H1 (cell line): ENCODE measurements around the gene PAGE2B. TPM values are rescaled to one million over a fixed set of nuclear protein-coding genes. Genes with fewer than 3 reads are reported as not detected.

ENCODE experiments used
- CTCF ChIA-PET: fragments of 300-600 bp; sonication (Branson Sonifier 250); formaldehyde crosslinking; loops from one replicate; lab custom pipeline; 2021; ENCODE audit not compliant: partially characterized antibody; lab: Charles Lee
- POLR2A ChIA-PET: fragments of 300-600 bp; sonication (Branson Sonifier 250); formaldehyde crosslinking; loops from one replicate; lab custom pipeline; 2021; ENCODE audit warnings: inconsistent platforms; ENCODE audit not compliant: partially characterized antibody; lab: Charles Lee
- DNase-seq, 2 experiments: peaks; one replicate each; pipeline versions ENCODE4 v3.0.0 to v3.0.0-alpha.2; 2010 to 2022; ENCODE audit warnings: low spot score in 2 of 2, low read depth in 1 of 2, mixed read lengths in 1 of 2
- FAIRE-seq: peaks from 2 replicates; lab custom pipeline; 2011; peaks lifted over from hg19 to GRCh38; lab: Jason Lieb, UNC
- H2AFZ ChIP-seq: 2 replicates; pipeline ENCODE4 v1.8.1; 2012; ENCODE audit warnings: low read length, inconsistent platforms
- H2AK5ac ChIP-seq: 2 replicates; pipeline ENCODE4 v1.6.1; 2013; ENCODE audit warnings: low read depth, low read length
- H2BK120ac ChIP-seq: replicated peaks from 2 replicates; pipeline ENCODE3; 2013; ENCODE audit warnings: low read depth, low read length, inconsistent platforms
- H2BK12ac ChIP-seq: 2 replicates; pipeline ENCODE4 v1.6.1; 2013; ENCODE audit warnings: low read depth, low read length
- H2BK15ac ChIP-seq: 2 replicates; pipeline ENCODE4 v1.6.1; 2013; ENCODE audit warnings: low read length
- H2BK20ac ChIP-seq: 2 replicates; pipeline ENCODE4 v1.6.1; 2013; ENCODE audit warnings: low read length
- H2BK5ac ChIP-seq: 2 replicates; pipeline ENCODE4 v1.6.1; 2013; ENCODE audit warnings: low read depth, low read length
- H3K14ac ChIP-seq: 2 replicates; pipeline ENCODE4 v1.6.1; 2013; ENCODE audit warnings: inconsistent platforms; ENCODE audit not compliant: insufficient read length
- H3K18ac ChIP-seq: 2 replicates; pipeline ENCODE4 v1.6.1; 2013; ENCODE audit warnings: low read length; ENCODE audit errors: extremely low read depth
- H3K23ac ChIP-seq: 2 replicates; pipeline ENCODE4 v1.6.1; 2013; ENCODE audit warnings: inconsistent platforms; ENCODE audit not compliant: insufficient read length
- H3K23me2 ChIP-seq: 2 replicates; pipeline ENCODE4 v1.6.1; 2013; ENCODE audit warnings: low read depth, low read length
- H3K27ac ChIP-seq: 2 replicates; pipeline ENCODE4 v1.6.1; 2011; ENCODE audit warnings: low read depth, low read length, inconsistent platforms
- H3K27me3 ChIP-seq, 4 experiments: replicated peaks in 1 of 4; 1 replicate in 1 of 4; 2 replicates in 3 of 4; pipeline versions ENCODE4 v1.6.1 to v1.8.1; 2011 to 2013; ENCODE audit warnings: low read length in 3 of 4, mild to moderate bottlenecking in 3 of 4, inconsistent platforms in 2 of 4, mixed read lengths in 2 of 4, moderate library complexity in 1 of 4; ENCODE audit not compliant: control insufficient read depth in 3 of 4, insufficient read depth in 3 of 4; ENCODE audit errors: extremely low read depth in 1 of 4
- H3K36me3 ChIP-seq, 4 experiments: 2 replicates each; pipeline versions ENCODE4 v1.6.1 to v1.8.1; 2011 to 2013; ENCODE audit warnings: mild to moderate bottlenecking in 4 of 4, low read length in 3 of 4, moderate library complexity in 2 of 4, control low read depth in 1 of 4, inconsistent platforms in 1 of 4; ENCODE audit not compliant: insufficient read depth in 4 of 4, control insufficient read depth in 2 of 4
- H3K4ac ChIP-seq: replicated peaks from 2 replicates; pipeline ENCODE3; 2013; ENCODE audit warnings: low read length, low read depth, mixed read lengths, inconsistent platforms; ENCODE audit not compliant: insufficient read length
- H3K4me1 ChIP-seq, 4 experiments: replicated peaks in 1 of 4; 1 replicate in 1 of 4; 2 replicates in 3 of 4; pipeline versions ENCODE4 v1.6.1 to v1.8.1; 2011 to 2013; ENCODE audit warnings: low read length in 3 of 4, inconsistent platforms in 2 of 4, mixed read lengths in 1 of 4; ENCODE audit not compliant: insufficient read depth in 4 of 4, control insufficient read depth in 3 of 4
- H3K4me2 ChIP-seq, 2 experiments: 2 replicates each; pipeline versions ENCODE4 v1.6.1 to v1.8.1; 2011 to 2013; ENCODE audit warnings: low read depth in 2 of 2, low read length in 2 of 2, control low read depth in 1 of 2, inconsistent platforms in 1 of 2, mild to moderate bottlenecking in 1 of 2; ENCODE audit not compliant: insufficient read depth in 1 of 2
- H3K4me3 ChIP-seq, 4 experiments: fragments of 200-600, 300-600 bp in 1 of 4; sonication (generic), shearing (Covaris generic), sonication (Bioruptor Twin) in 1 of 4; 2 replicates each; pipeline versions ENCODE4 v1.5.1 to v1.8.1; 2011 to 2016; ENCODE audit warnings: low read length in 4 of 4, low read depth in 3 of 4, control low read depth in 2 of 4, inconsistent platforms in 2 of 4, mild to moderate bottlenecking in 2 of 4, mixed read lengths in 1 of 4, moderate library complexity in 1 of 4; ENCODE audit not compliant: insufficient read depth in 2 of 4; ENCODE audit errors: extremely low read depth in 1 of 4
- H3K56ac ChIP-seq: replicated peaks from 2 replicates; pipeline ENCODE3; 2013; ENCODE audit warnings: low read depth, mild to moderate bottlenecking, mixed read lengths, low read length, inconsistent platforms; ENCODE audit not compliant: insufficient read length
- H3K79me1 ChIP-seq: 2 replicates; pipeline ENCODE4 v1.6.1; 2013; ENCODE audit warnings: low read depth, low read length, control low read depth
- H3K79me2 ChIP-seq, 2 experiments: 2 replicates each; pipeline versions ENCODE4 v1.6.1 to v1.8.1; 2012 to 2013; ENCODE audit warnings: low read length in 2 of 2, mild to moderate bottlenecking in 2 of 2, inconsistent platforms in 1 of 2; ENCODE audit not compliant: insufficient read depth in 2 of 2, control insufficient read depth in 1 of 2
- H3K9ac ChIP-seq, 4 experiments: replicated peaks in 1 of 4; 1 replicate in 1 of 4; 2 replicates in 3 of 4; pipeline versions ENCODE4 v1.6.1 to v1.8.1; 2011 to 2013; ENCODE audit warnings: low read depth in 3 of 4, low read length in 3 of 4, control low read depth in 2 of 4, mild to moderate bottlenecking in 2 of 4, moderate library complexity in 2 of 4, inconsistent platforms in 1 of 4; ENCODE audit errors: extremely low read depth in 1 of 4
- H3K9me3 ChIP-seq, 2 experiments: 2 replicates each; pipeline versions ENCODE4 v1.6.1 to v1.8.1; 2012 to 2013; ENCODE audit warnings: mild to moderate bottlenecking in 2 of 2, moderate library complexity in 2 of 2, control low read depth in 1 of 2, inconsistent platforms in 1 of 2, low read depth in 1 of 2, low read length in 1 of 2, mixed read lengths in 1 of 2; ENCODE audit not compliant: insufficient read depth in 2 of 2
- H4K20me1 ChIP-seq, 2 experiments: replicated peaks in 1 of 2; 2 replicates each; pipeline versions ENCODE3 to v1.8.1; 2011 to 2013; ENCODE audit warnings: inconsistent platforms in 2 of 2, low read length in 2 of 2, mild to moderate bottlenecking in 1 of 2; ENCODE audit not compliant: insufficient read depth in 2 of 2, control insufficient read depth in 1 of 2
- H4K5ac ChIP-seq: 2 replicates; pipeline ENCODE4 v1.6.1; 2013; ENCODE audit warnings: low read length, low read depth, mixed read lengths, inconsistent platforms; ENCODE audit not compliant: insufficient read length
- H4K8ac ChIP-seq: 2 replicates; pipeline ENCODE4 v1.8.0; 2013; ENCODE audit warnings: mild to moderate bottlenecking, moderate library complexity, low read length, inconsistent platforms; ENCODE audit not compliant: insufficient read depth; ENCODE audit errors: extremely low read depth
- H4K91ac ChIP-seq: replicated peaks from 2 replicates; pipeline ENCODE3; 2013; ENCODE audit warnings: low read length, mixed read lengths, inconsistent platforms; ENCODE audit not compliant: insufficient read length
- EGR1 ChIP-seq: IDR thresholded peaks from 2 replicates; pipeline ENCODE4 v1.6.1; 2011; ENCODE audit warnings: low read depth, low read length, borderline replicate concordance
- JUND ChIP-seq: IDR thresholded peaks from 2 replicates; pipeline ENCODE4 v1.6.1; 2011; ENCODE audit warnings: mild to moderate bottlenecking, improper control_type of control experiment, low read length
- SRF ChIP-seq: IDR thresholded peaks from 2 replicates; pipeline ENCODE4 v1.6.1; 2011; ENCODE audit warnings: mild to moderate bottlenecking, low read depth, low read length, moderate library complexity
- WGBS, 2 experiments: shearing (Covaris generic) in 1 of 2; methylation state at CpG; one replicate each; pipeline versions ENCODE4 v1.1.6 to v1.1.7; 2013 to 2015; ENCODE audit warnings: low lambda C conversion rate in 2 of 2, mixed read lengths in 2 of 2, inconsistent platforms in 1 of 2, low coverage in 1 of 2, missing lambda C conversion rate in 1 of 2; ENCODE audit not compliant: insufficient replicate concordance in 2 of 2, insufficient coverage in 1 of 2, insufficient read length in 1 of 2; ENCODE audit errors: extremely low coverage in 1 of 2, missing lambda C conversion rate in 1 of 2; 5-methylcytosine and 5-hydroxymethylcytosine counted together
- polyA plus RNA-seq, 7 experiments: library from polyadenylated mRNA; depleted of rRNA in 3 of 7; stranded (reverse) in 5 of 7; unstranded in 2 of 7; fragments of >200 nt in 5 of 7; fragments of 200-250 nt in 2 of 7; gene quantifications; 1 replicate in 5 of 7; 2 replicates in 1 of 7; 4 replicates in 1 of 7; pipeline versions ENCODE4 v1.2.1 to v1.2.3, GENCODE V29; 2011 to 2013; ENCODE audit warnings: missing spikeins in 2 of 7, mixed read lengths in 2 of 7
- total RNA-seq: library from RNA; stranded (reverse); fragmentation: NEBNext Ultra II Directional; extraction: Animal tissue kit (Norgen Biotek cat#: 25700); gene quantifications from 2 replicates; pipeline ENCODE4 v1.2.1, GENCODE V29; 2021

PAGE2B gene
- total and polyA plus RNA-seq, 2 of the 8 experiments (the other 6 are each of a cell fraction or from before 2014, with no cell fraction given), result not detected

GRCh38 chrX:55039471-55039870 is 35.4 kb upstream of the PAGE2B start:
- Histone ChIP-seq H3K27me3 (no peaks in the 10 kb centered on the region), H2BK12ac (no peak overlapping the region), H2BK120ac (no peak overlapping the region), H3K4me1 (no peaks in the 10 kb centered on the region), H3K79me2 (no peaks in the 10 kb centered on the region), H2BK15ac (no peak overlapping the region), H3K9me3 (peaks cover 0 to 4% of the 10 kb centered on the region in 2 experiments; a peak in 2 of 4 replicates), H3K4ac (no peak overlapping the region), H3K27ac (no peak overlapping the region), H3K4me2 (no peak overlapping the region), H2BK20ac (no peak overlapping the region), H3K23ac (no peak overlapping the region), H3K4me3 (no peak overlapping the region), H4K5ac (no peak overlapping the region), H3K9ac (no peak overlapping the region), H3K23me2 (no peaks in the 10 kb centered on the region), H2AK5ac (no peak overlapping the region), H4K20me1 (no peaks in the 10 kb centered on the region), H3K79me1 (no peaks in the 10 kb centered on the region), H4K8ac (no peak overlapping the region), H3K56ac (no peak overlapping the region), H3K36me3 (no peaks in the 10 kb centered on the region), H4K91ac (no peak overlapping the region), H2BK5ac (no peak overlapping the region), H2AFZ (no peak overlapping the region), H3K14ac (no peak overlapping the region), H3K18ac (no peak overlapping the region)
- DNase-seq (no peak), FAIRE-seq (no peak)
- ChIA-PET CTCF (no interaction called here), POLR2A (no interaction called here)
- TF ChIP-seq SRF (no peak), EGR1 (no peak), JUND (no peak)
- WGBS, 2 experiments, result 87% methylated on average over 3 of the region's 3 CpGs; no CpG with 5 or more reads in 1 of the 2 experiments
